GM19452 (cell line): Measurements from ENCODE around the gene DDN.

Experiments
- ATAC-seq: cut with Tn5 transposase; IDR thresholded peaks from one replicate; pipeline ENCODE4 v1.9.1; 2021; ENCODE audit not compliant: unreplicated experiment

The DDN gene

GRCh38 chr12:49014547-49014946 lies 15.4 kb upstream of the DDN start:
- ATAC-seq: no peak

GRCh38 chr12:49013428-49013827 lies 14.3 kb upstream of the DDN start:
- no peak for ATAC-seq

DNA sequence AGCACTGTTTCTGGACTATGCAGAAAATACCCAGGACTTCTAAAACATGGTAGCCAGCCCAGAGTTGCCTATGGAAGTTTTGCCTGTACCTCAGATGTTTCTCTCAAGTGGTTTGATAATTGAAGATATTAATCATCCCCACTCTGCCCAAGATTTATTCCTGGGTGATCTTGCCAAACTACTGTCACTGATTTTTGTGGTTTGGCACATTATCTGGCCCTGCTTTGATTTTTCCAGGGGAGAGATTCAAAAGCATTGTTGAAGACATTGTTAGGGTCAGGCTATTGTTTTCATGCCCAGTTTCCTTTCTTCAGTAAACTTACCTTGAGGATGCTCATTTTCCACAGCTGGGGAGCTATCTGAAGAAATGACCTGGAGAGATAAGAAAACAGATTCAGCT lies 13.6 kb upstream of the DDN start:
- no peak for ATAC-seq

DNA sequence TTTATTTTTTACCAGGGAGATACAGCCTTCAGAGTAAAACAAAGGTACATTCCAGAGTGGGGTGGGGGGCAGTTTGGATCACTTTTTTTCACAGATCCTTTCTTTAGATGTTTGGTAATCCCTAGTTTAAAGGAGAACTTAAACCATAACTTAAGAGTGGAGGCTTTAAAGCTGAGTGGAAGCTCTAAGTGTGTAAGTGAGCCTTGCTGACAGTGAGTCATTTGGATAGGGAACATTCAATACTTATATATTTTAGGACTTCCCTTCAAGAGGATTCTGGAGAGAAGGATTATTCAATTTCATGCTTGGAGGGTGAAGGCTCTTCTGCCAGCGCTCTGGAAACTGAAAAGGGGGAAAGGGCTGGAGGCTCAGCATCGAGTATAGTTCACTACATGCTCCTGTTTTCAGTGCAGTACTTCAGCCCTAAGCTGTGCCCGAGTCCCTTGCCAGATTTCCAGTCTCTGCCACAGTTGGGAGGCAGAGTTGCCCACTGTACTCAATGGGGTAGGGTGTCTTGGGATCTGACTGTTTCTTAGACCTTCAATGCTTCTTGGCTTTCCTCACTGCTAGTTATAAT lies 11.0 kb upstream of the DDN start:
- no peak for ATAC-seq

DNA sequence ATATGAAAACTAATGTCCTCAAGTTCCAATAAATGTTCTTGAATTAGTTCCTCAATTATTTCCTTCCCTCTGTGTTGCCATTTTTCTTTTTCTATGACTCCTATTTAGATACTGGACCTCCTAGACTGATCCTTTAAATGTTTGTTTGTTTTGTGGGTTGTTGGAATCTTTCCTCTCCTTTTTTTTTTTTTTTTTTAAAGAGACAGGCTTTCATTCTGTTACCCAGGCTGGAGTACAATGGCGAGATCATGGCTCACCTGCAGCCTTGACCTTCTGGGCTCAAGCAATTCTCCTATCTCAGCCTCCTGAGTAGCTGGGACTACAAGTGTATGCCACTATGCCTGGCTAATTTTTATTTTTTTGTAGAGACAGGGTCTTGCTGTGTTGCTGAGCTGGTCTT lies 9.8 kb upstream of the DDN start:
- ATAC-seq: no peak

DNA sequence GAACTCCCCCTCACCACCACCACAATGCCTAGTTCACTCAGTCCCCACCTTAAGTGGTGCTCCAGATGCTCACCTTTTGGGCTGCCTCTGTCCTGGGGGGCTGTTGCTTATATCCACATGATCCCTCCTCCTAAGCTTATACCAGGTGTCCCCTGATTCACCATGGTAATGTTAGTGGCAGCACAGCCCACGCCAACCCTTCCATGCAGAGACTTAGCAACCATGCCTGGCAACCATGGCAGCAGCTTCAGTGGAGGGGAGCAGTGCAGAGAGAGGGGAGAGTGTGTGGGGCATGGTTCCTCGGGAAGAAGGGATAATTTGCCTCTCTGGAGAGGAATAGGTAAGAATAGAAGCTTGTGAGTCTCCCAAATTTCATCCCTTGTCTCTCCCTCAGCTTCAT lies 1.2 kb upstream of the DDN start:
- no peak for ATAC-seq

- peak; percentile 23 for ATAC-seq
These were observed 450 bp downstream of the DDN start for GRCh38 chr12:48998497-48999353.

- ATAC-seq: peak; percentile 38
These were observed 1.3 kb downstream of the DDN start for GRCh38 chr12:48997719-48998496.

- no peak for ATAC-seq
These were observed 2.1 kb downstream of the DDN start for GRCh38 chr12:48996794-48997718.

DNA sequence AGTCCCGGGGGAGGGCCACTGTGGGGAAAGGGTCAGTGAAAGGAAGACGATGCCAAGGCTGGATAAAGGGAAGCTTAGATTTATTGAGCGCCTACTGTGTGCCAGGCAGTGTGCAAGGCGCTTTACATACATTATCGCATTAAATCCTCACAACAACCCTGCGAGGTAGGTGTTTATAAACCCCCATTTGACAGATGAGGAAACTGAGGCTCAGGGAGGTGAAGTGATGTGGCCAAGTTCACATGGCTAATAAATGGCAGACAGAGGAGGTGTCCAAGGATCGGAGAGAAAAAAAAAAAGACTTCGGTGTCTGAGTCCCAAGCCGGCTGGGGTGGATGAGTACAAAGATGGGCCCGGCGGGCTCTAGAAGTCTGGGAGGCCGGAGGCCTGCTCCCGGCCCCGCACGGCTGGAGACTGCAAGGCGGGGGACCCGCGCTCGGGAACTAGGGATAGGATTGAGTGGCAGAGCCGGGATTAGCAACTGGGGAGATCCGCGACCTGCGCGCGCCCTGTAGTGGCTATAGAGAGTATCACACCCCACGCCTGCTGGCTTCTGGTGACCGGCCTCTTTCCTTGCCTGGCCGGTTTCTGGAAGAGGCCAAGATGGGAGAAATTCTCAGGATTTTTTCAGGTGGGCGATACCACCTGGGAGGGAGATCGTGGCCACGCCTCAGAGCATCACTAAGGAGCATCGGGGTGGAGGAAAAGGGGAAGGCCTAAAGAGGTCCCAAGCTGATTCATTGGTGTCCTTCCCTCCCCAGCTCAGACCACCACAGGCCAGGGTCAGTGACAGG lies 3.9 kb downstream of the DDN start:
- no peak for ATAC-seq

DNA sequence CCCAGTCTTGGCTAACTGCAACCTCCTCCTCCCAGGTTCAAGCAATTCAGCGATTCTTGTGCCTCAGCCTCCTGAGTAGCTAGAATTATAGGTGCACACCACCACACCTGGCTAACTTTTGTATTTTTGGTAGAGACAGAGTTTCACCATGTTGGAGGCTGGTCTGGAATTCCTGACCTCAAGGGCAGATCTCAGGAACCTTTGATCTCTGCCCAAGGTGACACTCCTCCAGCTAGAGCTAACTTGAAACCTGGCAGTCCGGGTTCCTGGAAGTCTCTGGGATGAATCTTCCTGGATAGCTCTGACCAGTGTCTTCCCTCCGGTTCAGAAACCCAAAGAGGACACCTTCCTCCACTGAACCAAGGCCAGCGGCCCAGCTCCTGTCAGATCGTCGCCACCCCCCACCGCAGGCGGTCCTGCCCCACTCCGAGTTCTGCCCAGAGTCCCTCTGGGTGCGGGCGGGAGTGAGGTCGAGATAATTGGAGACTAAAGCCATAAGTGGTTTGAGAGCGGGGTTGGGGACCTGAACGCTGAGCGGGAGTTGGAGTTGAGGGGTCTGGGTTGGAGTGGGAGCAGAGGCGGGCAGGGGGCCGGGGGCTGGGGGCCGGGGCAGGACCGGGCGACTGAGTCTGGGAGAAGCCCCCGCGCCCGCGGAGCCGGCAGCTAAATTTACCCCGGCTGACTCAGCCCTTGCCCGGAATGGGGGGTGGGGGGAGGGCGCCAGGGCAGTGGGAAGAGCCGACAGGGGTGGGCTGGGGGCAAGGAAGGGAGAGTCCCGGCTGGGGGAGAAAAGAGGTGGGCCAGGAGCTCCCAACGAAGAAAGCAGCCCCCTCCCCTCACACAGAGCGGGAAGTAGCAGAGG lies 4.7 kb downstream of the DDN start:
- ATAC-seq: no peak

- ATAC-seq: no peak
These were observed 5.4 kb downstream of the DDN start for GRCh38 chr12:48993787-48994186.

GRCh38 chr12:48991247-48992050 lies 7.7 kb downstream of the DDN start:
- ATAC-seq: no peak

GRCh38 chr12:48990552-48990951 lies 8.6 kb downstream of the DDN start:
- ATAC-seq: no peak

- ATAC-seq: peak; percentile 58
These were observed 11.0 kb downstream of the DDN start for GRCh38 chr12:48988030-48988649.

DNA sequence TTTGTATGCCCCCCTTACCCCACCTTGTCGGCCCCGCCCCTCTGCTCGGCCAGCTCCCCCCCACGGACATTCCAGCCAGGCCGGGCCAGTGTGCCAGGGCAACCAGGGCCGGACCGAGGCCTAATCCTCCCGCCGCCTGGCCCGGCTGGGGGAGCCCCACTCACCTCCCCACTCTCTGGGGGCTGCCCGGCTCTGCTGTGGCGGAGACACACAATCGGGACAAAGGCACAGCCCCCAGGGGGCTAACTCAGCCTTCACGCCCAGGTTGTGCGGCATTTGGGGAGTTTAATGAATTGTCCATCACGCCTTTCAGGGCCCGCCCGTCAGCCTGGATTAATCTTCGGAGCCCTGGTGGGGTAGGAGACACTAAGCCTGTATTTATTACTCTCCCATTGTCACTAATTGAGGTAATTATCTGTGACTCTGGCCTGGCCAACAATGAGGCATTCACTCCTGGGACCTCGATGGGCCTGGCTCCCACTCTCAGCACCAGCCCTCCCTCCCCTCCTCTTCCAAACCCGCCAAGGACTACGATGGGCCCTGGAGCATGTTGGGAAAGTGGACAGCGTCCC lies 12.4 kb downstream of the DDN start:
- no peak for ATAC-seq

DNA sequence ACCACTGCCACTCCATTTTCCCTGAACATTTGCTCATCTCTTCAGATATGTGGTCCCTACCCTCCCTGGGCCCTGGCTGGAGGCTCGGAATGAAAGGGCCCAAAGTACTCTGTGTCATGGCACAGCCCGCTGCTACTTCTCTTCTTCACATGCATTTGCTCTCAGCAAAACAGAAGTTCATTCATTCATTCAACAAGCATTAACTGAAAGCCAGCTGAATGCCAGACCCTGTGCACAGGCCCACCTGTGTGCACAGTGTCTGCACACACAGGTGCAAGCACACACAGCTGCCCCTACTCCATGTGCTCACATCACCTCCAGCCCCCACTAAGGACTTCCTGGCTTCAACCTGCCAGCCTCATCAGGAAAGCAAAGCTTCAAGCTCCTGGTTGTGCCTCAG lies 13.3 kb downstream of the DDN start:
- ATAC-seq: no peak
